ENCODE data around the gene SNAP25.

GRCh38 chr20:10209091-10209490 lies 9.5 kb upstream of the SNAP25 start:
- TF ChIP-seq EZH2 (IDR thresholded peaks at IDR 0.05) (no peak), POLR2AphosphoS5 (IDR thresholded peaks at IDR 0.05; ENCODE audit: borderline replicate concordance, low read depth, low read length) (no peak)

Data from SK-N-MC (cell line).